DMS 273 treated with DMSO at 0.1 percent for 48 hours (cell line): ENCODE data around the gene MALRD1.

Experiments
- DNase-seq: peaks from one replicate; lab custom pipeline; 2025; lab: John Stamatoyannopoulos, UW

Gene MALRD1

DNA sequence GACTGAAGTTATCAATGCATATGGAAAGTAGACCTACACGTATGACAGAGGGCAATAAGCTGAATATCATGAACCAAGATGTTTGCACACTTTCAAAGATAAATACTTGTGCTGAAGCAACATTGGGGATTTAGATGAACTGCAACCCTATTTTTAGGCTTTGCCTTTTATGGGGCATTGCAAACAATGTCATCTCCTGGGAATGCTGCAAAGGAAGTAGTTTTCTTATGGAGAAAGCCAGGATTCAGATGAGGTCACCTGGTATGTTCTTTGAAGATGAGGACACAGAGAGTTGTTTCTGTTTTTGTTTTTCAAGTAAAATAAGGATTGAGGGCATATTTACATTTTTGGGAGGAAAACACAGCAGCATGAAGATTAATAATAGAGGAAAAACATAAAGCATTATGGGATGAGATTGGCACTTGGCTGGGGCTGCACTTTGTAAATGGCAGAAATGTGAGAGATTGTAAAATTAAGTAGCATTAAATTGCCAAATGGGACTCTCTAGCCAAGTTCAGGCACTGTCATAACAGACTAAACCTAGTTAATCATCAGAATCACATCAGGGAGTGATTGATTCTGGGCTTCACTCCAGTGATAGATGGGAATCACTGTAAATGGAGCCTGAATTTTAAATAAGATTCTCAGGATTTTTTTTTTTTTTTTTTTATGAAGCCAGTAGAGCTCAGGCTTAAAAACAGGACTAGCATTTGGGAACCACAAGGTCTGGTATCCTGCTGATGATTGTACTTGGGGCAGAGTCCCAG is 63.1 kb downstream of the MALRD1 start:
- no peak for DNase-seq

DNA sequence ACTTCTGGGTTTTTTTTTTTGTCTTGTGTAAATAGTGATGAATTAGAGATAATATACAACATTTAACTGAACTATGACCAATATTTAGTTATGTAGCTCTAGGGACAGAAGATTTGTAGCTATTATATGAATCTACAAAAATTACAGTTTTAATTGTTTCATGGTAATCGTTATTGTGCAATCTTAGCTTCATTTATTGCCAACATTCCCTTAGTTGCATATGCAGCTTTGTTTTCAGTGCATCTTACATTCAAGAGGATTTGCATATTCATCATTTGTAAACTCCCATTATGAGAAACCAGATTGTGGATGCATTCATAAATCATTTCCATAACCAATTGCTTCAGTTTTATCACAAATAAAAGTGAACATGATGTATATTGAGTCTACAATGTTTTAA is 68.8 kb downstream of the MALRD1 start:
- DNase-seq: no peak

DNA sequence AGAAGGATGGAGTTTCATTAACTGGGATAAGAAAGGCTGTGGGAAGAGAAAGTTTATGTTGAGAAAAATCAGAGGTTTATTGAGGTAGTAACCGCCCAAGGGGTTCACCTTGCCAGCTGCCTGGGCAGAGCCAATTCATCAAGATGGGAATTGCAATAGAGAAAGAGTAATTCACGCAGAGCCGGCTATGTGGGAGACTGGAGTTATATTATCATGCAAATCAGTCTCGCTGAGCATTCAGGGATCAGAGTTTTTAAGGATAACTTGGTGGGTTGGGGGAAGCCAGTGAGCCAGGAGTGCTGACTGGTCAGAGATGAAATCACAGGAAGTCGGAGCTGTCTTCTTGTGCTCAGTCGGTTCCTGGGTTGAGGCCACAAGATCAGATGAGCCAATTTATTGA is 70.6 kb downstream of the MALRD1 start:
- DNase-seq: no peak

DNA sequence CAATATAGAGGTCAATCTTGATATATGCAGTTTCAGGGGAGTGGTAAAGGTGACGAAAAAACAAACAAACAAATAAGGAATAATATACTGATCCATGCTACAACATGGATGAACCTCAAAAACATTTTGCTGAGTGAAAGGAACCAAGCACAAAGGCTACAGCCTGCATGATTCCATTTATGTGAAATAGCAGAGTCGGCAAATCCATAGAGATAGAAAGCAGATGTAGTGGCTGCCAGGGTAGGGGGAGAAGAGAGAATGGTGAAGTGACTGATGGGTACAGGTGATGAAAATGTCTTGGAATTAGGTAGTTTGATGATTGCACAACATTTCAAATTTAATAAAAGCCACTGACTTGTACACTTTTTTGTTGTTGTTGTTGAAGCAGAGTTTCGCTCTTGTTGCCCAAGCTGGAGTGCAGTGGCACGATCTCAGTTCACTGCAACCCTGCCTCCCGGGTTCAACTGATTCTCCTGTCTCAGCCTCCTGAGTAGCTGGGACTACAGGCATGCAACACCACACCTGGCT is 71.8 kb downstream of the MALRD1 start:
- DNase-seq: no peak

DNA sequence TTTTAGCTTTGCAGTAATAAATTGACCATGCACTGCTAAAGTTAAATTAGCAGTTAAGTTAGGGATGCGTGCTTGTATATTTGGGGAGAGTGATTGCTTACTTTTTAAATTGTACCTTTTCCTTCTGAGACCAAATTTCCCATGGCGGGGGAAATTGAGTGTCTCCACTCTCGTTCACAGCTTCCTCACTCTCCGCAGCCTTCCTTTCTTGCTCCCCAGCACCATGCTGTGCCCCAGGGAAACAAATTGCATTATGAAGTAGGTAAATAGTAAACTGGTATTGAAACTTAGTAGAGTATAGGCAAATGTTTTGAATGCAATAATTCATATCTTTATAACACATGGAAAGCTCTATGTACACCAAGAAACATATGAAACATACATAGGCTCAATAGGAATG is 85.4 kb downstream of the MALRD1 start:
- no peak for DNase-seq

DNA sequence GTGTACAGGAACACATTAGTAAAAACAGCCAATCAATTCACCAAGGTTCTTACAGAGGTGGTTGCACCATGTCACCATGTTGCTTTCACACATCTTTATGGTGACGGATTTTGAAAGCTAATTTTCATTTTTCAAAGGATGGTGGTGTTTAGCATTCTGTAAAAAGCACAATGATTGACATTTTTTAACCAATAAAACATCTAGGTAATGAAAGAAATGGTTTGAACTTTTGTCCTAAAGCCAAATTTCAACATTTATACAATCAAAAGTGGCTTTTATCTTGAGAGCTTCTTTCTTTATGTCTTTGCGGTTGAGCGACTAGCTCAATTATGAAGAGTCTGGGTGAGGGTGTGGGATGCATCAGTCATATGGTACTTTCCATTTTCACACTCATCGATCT is 94.4 kb downstream of the MALRD1 start:
- DNase-seq: no peak

DNA sequence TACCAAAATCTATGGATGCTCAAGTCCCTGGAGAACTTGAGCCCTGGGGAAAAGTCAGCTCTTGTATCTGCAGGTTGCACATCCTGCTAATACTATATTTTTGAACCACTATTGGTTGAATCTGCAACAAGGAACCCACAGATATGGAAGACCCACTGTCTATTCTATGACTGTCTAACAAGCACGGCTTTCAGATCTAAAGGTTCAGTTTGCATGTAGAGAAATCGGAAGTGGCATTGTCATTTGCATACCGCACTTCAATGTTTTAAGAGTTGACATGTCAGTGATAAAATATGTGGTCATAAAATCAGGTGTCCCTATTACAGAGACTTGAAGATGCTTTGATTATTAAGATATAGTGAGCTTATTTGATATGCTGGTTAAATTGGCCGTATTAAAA is 95.6 kb downstream of the MALRD1 start:
- DNase-seq: no peak

DNA sequence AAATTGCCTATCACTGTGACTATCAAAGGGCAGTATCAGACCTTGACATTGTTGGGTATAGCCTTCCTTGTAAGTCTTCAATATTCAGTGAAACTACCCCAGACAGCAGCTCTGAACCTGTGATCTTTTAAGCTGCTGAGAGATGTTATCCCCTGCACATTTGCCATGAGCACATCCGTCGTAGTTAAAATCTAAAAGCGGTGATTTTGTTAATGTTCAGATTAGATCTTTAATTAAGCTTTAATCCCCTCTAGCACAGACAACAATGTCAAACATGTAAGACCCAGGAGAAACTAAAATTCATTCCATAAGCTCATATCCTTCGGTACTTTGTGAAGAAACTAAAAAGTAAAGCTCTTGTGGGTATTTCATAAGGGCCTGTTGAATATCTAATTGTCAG is 105.8 kb downstream of the MALRD1 start:
- no peak for DNase-seq

DNA sequence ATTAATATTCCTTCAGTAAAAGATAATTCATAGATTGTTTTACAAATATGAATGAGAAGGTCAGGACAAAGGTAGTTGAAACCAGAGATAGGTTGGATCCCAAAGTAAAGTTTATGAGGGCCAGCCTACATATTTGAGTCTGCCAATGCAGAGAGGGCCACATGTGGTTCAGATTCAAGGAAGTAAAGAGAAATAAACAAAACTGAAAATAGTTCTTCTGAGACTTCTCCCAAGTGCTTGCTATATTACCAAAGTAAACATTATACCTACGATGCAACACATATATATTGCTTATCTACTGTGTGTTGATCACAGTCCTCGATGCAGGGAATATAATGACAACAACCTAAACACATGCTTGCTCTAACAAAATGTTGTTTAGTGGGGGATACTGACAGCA is 109.8 kb downstream of the MALRD1 start:
- DNase-seq: no peak

DNA sequence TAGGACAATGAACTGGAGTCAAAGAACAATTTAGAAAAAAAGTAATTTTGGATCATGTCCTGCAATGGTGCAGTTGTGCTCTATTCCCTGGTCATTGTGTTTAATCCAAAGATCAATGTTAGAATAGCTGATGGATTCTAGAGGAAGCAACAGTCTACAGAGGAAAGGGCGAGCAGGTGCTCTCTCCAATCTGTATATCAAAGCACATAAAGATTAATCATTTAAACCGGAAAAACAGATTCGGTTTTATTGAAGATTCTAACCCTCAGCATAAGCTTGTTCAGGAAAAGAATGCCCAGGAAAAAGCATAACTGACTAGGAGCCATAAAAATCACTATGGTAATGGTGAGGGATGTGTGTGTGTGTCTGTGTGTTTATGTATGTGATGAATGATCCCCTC is 110.3 kb downstream of the MALRD1 start:
- no peak for DNase-seq

DNA sequence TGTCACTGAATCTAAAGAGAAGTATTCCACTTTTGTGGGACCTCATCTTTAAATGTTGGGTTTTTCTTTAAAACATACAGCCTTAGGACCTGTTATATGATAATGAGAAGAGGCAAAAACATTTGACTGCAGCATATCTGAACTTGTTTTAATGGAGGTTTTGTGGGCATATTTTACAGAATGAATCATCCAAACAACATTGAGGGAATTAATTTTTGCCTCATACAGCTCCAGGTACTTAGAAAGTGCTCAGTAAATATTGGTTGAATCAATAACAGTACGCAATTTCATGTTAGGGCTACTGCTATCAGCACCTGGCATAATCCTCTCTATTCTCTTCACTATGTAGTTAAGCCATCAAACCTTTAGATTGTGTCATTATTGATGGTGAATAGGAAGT is 115.9 kb downstream of the MALRD1 start:
- DNase-seq: no peak

DNA sequence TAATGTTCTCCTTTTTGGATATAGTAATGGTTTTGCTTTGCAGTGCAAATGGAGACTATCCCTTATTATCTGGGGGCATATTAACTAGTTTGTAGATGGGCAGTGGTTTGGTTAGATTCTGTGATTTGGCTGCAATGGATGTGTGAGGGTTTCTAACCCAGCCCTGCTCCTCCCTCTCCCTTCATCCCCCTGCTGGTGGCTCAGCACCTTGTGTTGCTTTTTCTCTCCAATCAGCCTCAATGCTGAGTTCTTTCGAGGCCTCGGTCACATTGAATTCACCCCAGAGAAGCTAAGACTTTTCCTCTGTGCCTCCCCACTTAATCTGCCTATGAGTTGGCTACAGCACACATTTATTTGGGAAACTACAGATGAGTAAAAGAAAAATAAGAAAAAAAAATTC is 120.0 kb downstream of the MALRD1 start:
- DNase-seq: no peak

DNA sequence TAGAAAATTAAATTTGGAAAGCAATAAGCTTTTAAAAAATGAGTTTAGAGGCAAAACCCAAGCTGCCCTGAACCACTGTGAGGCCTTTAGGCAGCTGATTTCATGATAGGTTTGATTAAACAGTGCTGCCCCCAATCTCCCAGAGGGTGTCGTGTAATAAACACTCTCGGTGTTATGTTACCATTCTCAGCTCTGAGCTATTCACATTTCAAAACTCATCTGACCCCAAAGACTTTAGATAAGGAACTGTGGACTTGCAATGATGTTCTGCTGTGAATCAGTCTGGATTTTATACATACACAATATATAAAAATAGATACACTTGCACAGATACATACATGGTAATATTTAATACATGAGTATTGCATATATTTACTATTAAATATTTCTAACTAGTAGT is 120.4 kb downstream of the MALRD1 start:
- no peak for DNase-seq

DNA sequence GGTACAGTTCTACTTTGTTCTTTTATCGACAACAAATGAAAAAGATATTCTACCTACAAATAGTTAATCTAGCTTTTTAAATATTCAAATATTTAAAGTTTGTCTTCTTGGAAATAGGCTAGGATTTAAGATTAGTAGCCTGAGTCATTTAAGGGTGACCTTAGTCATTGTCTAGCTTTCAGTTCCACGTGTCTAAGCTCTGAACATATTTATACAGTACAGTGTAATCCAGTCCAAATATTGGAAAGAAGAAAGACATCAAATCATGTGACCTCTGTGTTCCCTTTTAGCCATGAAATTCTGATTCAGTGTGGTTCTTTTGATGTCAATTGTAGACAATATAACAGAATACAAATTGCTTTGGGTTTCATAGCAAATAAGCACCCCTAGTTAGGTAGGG is 121.1 kb downstream of the MALRD1 start:
- DNase-seq: no peak

DNA sequence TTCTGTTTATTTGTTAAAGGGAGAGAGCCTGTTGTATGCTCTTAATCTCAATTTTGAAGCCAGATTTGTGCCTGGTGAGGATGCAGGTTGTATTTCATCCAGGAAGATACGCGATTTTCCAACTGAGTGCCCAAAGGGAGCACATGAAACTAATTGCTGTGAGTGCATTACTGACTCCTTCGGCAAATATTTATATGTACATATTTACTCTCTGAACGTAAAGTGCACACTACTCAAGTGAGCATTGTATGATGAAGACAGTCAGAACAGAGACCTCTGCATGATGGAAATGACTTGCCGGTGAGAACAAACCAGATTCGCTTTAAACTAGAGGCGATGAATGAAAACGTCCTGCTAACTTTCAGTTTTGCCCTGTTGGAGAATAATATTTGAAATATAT is 130.1 kb downstream of the MALRD1 start:
- no peak for DNase-seq

DNA sequence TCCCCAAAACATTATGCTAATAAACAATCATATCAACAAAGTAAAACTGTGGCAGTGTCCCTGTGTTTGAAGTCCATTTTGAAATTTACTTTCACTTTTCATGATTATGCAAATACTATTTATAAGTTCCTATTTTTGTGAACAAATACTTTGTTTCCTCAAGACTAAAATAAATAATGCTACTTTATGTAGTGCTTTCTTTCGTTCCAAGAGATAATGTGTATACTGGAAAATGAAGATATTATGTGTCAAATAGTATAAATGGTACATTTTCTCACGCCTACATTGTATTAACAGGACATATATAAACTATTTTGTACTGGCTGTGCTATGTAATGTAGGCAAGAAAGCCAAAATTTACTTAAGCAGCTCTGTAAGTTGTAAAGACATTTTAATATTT is 136.3 kb downstream of the MALRD1 start:
- DNase-seq: no peak

DNA sequence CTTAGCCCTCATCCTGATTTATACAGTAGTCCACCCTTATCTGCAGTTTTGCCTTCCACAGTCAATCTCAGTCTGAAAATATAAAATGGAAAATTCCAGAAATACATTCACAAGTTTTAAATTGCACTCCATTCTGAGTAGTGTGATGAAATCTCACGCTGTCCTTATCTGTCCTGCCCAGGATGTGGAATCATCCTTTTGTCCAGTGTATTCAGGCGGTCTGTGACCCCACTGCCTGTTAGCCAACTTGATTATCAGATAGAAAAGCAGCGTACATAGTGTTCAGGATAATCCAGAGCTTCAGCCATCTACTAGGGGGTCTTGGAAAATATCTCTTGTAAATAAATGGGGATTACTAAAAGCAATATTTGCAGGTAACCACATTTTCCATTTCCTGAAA is 146.3 kb downstream of the MALRD1 start:
- DNase-seq: no peak

DNA sequence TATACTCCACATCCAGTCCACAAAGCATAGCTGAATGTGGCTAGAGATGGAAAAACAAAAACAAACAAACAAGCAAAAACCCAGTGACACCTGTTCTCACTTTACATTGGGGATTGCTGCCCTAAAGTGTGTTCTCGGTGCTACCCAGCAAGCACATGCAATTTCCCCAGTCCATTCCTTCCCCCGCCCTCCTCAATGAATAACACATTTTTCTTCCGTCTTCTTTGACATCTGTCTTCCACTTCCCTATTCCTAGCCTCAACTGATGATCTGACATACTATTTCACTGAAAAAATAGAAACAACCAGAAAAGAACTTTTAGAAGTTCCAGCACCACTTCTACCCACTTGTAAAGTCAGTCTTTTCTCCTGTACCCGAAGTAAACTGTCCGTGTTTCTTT is 147.1 kb downstream of the MALRD1 start:
- DNase-seq: no peak

DNA sequence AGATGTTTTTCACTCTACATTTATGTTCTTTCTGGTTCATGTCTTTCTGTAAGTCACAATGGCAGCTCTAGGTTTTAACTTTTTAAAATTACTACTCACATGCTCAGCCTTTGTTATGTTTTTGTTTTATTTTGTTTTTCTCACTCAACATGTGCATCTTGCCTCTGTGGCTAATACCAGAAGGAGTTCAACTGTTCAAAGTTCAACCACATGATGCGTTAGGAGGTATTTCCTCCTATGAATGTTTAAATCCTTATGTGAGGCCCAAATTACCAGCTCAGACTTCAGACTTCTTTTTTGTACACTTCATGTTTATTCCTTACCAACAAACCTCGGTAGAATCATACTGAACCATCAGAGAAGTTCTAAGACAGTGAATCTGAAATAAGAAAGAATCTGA is 151.6 kb downstream of the MALRD1 start:
- no peak for DNase-seq

DNA sequence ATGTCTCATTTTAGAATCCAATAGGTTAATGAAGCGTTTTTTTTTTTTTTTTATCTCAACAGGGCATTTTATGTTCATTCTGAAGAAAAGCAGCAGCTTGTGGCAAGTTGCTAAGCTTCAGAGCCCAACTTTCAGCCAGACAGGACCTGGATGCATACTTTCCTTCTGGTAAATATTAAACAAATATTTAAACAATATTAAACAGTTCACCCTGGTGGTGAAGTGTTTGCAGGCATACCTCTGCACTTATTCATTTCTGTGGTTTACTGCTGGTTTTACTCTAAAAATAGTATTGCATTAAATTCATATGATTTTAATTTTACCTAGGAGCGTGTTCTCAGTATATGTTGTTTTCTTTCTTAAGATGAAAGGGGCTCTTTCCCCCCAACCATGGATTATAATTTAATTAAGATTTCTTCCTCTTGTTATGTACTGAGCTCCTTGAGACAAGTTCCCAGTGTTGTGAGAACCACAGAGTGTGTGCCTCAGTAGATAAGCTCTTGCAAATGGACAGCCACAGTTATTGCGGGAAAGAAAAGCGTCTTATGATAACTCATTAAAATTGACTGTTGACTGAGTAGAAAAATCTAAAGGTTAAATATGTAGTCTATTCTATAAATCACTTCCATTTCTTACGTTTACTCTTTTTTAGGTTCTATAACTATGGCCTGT is 155.8 kb downstream of the MALRD1 start:
- no peak for DNase-seq

DNA sequence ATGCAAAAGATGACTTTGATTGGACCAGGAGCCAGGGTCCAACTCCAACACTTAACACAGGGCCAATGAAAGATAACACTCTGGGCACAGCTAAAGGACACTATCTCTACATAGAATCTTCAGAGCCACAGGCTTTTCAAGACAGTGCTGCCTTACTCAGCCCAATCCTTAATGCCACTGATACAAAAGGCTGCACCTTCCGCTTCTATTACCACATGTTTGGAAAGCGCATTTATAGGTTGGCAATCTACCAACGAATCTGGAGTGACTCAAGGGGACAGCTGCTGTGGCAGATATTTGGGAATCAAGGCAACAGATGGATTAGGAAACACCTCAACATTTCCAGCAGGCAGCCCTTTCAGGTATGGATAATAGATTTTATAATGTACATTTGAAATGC is 160.7 kb downstream of the MALRD1 start:
- DNase-seq: no peak

DNA sequence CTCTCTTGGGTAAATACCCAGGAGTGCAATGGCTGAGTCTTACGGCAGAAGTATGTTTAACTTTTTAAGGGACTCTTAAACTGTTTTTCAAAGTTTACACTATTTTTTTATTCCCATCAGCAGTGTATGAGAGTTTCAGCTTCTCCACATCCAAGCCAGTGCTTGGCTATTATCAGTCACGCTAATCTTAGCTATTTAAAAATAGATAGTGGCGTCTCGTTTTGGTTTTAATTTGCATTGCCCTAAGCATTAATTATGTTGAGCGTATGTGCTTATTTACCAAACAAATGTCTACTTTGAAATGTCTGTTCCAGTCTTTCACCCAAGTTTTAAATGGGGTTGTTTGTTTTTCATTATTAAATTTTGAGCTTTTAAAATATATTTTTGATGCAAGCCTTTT is 164.0 kb downstream of the MALRD1 start:
- no peak for DNase-seq

DNA sequence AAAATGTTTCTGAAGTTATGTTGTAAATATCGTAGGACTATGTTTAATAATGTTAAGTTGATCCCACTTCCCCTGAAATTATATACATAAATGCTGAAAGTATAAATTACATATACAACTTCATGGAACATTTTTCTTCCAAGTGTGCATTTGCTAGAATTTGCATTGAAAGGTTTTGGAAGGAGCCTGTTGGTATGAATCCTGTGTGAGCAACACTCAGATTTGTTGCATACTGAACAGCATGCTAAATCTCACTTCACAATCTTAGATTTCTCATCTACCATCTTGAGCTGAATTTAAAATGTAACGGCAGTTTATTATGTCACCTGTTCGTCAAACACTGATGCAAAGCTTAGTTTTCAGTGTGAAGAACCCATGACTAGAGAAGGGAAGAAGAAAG is 172.6 kb downstream of the MALRD1 start:
- DNase-seq: no peak

DNA sequence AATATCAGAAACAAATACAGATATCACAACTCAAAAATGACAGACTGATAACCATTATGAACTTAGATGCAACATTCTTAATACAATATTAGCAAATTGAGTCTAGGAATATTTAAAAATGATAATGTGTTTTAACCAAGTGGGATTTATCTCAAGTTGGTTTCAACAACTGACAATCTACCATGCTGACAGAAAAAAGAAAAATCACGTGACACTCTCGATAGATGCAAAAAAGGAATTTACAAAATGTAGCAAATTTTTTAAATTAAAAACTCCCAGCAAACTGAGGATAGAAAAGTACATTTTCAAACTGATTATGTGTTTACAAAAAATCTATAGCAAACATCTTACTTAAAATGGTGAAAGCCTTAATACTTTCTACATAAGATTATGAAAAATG is 177.4 kb downstream of the MALRD1 start:
- DNase-seq: no peak
